ENCODE data around the gene TMEM11. TPM values are rescaled to one million over a fixed set of nuclear protein-coding genes. Genes with fewer than 3 reads are reported as not detected.
A peak's percentile ranks its signal among the peaks of the same experiment; 100 is the strongest.

TMEM11 gene
- total and polyA plus RNA-seq, 2 donors (not counting 1 experiment from before 2014, with no cell fraction given): 21.4 to 25.3 TPM

GRCh38 chr17:21258593-21258992 is 44.6 kb upstream of the TMEM11 start:
- peaks cover 8% of the 10 kb centered on the region for H3K4me1 Mint-ChIP-seq
- WGBS (ENCODE audit: insufficient coverage): 94% methylated on average over 7 of the region's 7 CpGs
- H3K27ac Mint-ChIP-seq: no peak overlapping the region
- Histone ChIP-seq H3K79me2 (ENCODE audit: control insufficient read depth, insufficient read depth, low read length) (no peaks in the 10 kb centered on the region), H3K4me3 (ENCODE audit: control extremely low read depth in 1 of 5, extremely low read depth in 1 of 5, insufficient read depth in 1 of 5, low read depth in 2 of 5, low read length in 4 of 5) (no peak overlapping the region), H3K4me1 (ENCODE audit: control insufficient read depth in 2 of 2, insufficient read depth in 2 of 2, low read length in 2 of 2) (peaks cover 5 to 6% of the 10 kb centered on the region in 2 donors), H3K27ac (ENCODE audit: low read length in 2 of 2) (no peak overlapping the region), H4K20me1 (ENCODE audit: control insufficient read depth, insufficient read depth, low read length, poor library complexity, severe bottlenecking) (no peaks in the 10 kb centered on the region), H3K9me3 (ENCODE audit: control extremely low read depth in 1 of 3, control insufficient read depth in 2 of 3, insufficient read depth in 1 of 3, low read length in 2 of 3) (no peaks in the 10 kb centered on the region), H3K36me3 (replicated peaks in 1 of 2; ENCODE audit: control extremely low read depth in 1 of 2, control insufficient read depth in 1 of 2, extremely low read depth in 1 of 2, insufficient read depth in 2 of 2, low read length in 1 of 2) (no peaks in the 10 kb centered on the region), H3K4me2 (replicated peaks; ENCODE audit: low read depth, low read length, poor library complexity, severe bottlenecking) (no peak overlapping the region), H3K9ac (ENCODE audit: low read length) (no peak overlapping the region), H3K27me3 (replicated peaks in 1 of 4; ENCODE audit: control extremely low read depth in 1 of 4, control insufficient read depth in 3 of 4, insufficient read depth in 4 of 4, low read length in 3 of 4) (no peaks in the 10 kb centered on the region), H2AFZ (ENCODE audit: insufficient read depth, low read depth, low read length, poor library complexity, severe bottlenecking) (no peak overlapping the region)
- ChIA-PET POLR2A (no interaction called here), CTCF (interaction anchor here (0.7 kb wide), 1 partner anchor 943 kb away, joined by 3 read pairs; no protein-coding TSS in a partner anchor)
- TF ChIP-seq CTCF (IDR thresholded peaks at IDR 0.05): no peak
- no peak for TF ChIP-seq EZH2 (IDR thresholded peaks at IDR 0.05; ENCODE audit: borderline replicate concordance, insufficient read depth, low read depth, low read length, poor library complexity, severe bottlenecking)
- intact Hi-C loops (cut with micrococcal nuclease): no loop called here
- ATAC-seq (ENCODE audit: low read depth) (no peak), DNase-seq (no peak)
- H3K27me3 Mint-ChIP-seq: peaks cover 8% of the 10 kb centered on the region
- no peak overlapping the region for H3K4me3 Mint-ChIP-seq
- H3K9me3 Mint-ChIP-seq (ENCODE audit: insufficient read depth): no peaks in the 10 kb centered on the region

DNA sequence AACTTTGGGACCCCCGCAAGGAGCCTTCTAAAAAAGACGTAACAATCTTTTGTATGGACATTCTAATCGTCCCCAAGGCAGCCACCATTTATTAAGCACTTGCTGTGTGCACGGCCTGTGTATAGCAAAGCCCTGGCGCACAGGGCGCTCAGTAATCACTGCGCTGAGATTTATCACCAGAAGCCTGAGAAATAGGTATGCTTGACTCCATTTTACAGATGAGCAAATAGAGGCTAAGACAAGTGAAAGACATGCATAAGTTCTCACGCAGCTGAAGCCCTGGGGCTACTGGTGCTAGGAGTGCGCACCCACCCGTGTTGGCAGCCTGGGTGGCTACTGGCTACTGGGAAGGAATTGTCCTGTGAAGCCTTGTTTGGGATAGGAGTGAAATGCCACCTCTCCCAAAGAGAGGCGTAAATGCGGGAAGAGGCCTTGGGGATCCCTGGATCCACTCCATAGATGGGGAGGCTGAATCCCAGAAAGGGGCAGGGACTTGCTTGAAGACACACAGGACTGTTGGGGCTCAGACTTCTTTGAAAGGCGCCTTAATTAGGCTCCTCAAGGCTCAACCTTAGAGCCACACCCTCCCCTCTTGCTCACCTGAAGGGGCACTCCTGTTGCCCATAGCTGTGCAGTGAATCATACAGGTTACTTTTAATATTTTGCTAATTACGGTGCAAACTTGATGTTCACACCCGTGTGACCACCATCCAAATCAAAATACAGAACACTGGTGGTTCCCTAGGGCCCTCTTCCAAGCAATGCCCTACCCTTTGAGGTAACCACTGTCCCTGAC is 39.9 kb upstream of the TMEM11 start:
- POLR2A ChIA-PET: interaction anchor here (0.6 to 2.4 kb wide), 5 partner anchors 22 to 201 kb away, joined by 3 to 10 read pairs (median 4); partner anchors contain the start of gene TMEM11

More for the DNA sequence above, 39.9 kb upstream of the TMEM11 start:
- intact Hi-C loops (cut with micrococcal nuclease): loop anchor here (1.0 to 2.0 kb wide), 5 partner anchors 21 to 128 kb away; partner anchors contain the start of genes DHRS7B and TMEM11
- no peaks in the 10 kb centered on the region for H3K9me3 ChIP-seq (ENCODE audit: control extremely low read depth in 1 of 3, control insufficient read depth in 2 of 3, insufficient read depth in 1 of 3, low read length in 2 of 3)
- peak overlapping the region; percentile 99 for H3K4me2 ChIP-seq (replicated peaks; ENCODE audit: low read depth, low read length, poor library complexity, severe bottlenecking)
- Mint-ChIP-seq H3K4me3 (peak overlapping the region; percentile 89), H3K9me3 (ENCODE audit: insufficient read depth) (no peaks in the 10 kb centered on the region), H3K4me1 (peaks cover 22% of the 10 kb centered on the region), H3K27me3 (peaks cover 8% of the 10 kb centered on the region), H3K27ac (peak overlapping the region; percentile 88)
- no peaks in the 10 kb centered on the region for H3K27me3 ChIP-seq (replicated peaks in 1 of 4; ENCODE audit: control extremely low read depth in 1 of 4, control insufficient read depth in 3 of 4, insufficient read depth in 4 of 4, low read length in 3 of 4)
- peak overlapping the region; percentile 78 for H3K9ac ChIP-seq (ENCODE audit: low read length)
- TF ChIP-seq EZH2 (IDR thresholded peaks at IDR 0.05; ENCODE audit: borderline replicate concordance, insufficient read depth, low read depth, low read length, poor library complexity, severe bottlenecking) (no peak), CTCF (IDR thresholded peaks at IDR 0.05) (no peak)
- no peaks in the 10 kb centered on the region for H3K36me3 ChIP-seq (replicated peaks in 1 of 2; ENCODE audit: control extremely low read depth in 1 of 2, control insufficient read depth in 1 of 2, extremely low read depth in 1 of 2, insufficient read depth in 2 of 2, low read length in 1 of 2)
- ATAC-seq (ENCODE audit: low read depth) (no peak), DNase-seq (no peak)
- H4K20me1 ChIP-seq (ENCODE audit: control insufficient read depth, insufficient read depth, low read length, poor library complexity, severe bottlenecking): no peaks in the 10 kb centered on the region
- H3K4me1 ChIP-seq (ENCODE audit: control insufficient read depth in 2 of 2, insufficient read depth in 2 of 2, low read length in 2 of 2): peaks cover 11 to 24% of the 10 kb centered on the region in 2 donors
- peak overlapping the region; percentile 34 to 90 (median 61) for H3K4me3 ChIP-seq (ENCODE audit: control extremely low read depth in 1 of 5, extremely low read depth in 1 of 5, insufficient read depth in 1 of 5, low read depth in 2 of 5, low read length in 4 of 5)
- H3K79me2 ChIP-seq (ENCODE audit: control insufficient read depth, insufficient read depth, low read length): no peaks in the 10 kb centered on the region
- peak overlapping the region; percentile 5 to 70 for H3K27ac ChIP-seq (ENCODE audit: low read length in 2 of 2)
- H2AFZ ChIP-seq (ENCODE audit: insufficient read depth, low read depth, low read length, poor library complexity, severe bottlenecking): peak overlapping the region; percentile 87
- CTCF ChIA-PET: interaction anchor here (1.0 to 1.8 kb wide), 6 partner anchors 26 to 233 kb away, joined by 3 to 5 read pairs (median 4); no protein-coding TSS in a partner anchor
- 41% methylated on average over 10 of the region's 15 CpGs for whole genome bisulfite sequencing (ENCODE audit: insufficient coverage)
